Spleen (tissue), 11 donors: ENCODE results near the gene BACH2. TPM values are rescaled to one million over a fixed set of nuclear protein-coding genes. Genes with fewer than 3 reads are reported as not detected.

Experiments used
- DNase-seq: peaks from one replicate; pipeline ENCODE4 v3.0.0-alpha.2; 2020
- H3K27ac ChIP-seq, 8 donors: fragments of 200-600 bp; sonication (generic) in 7 of 8; 1 replicate in 4 of 8; 2 replicates in 4 of 8; pipeline versions ENCODE4 v1.5.0 to v1.8.0; 2016 to 2021; ENCODE audit warnings: inconsistent platforms in 4 of 8, mild to moderate bottlenecking in 4 of 8, moderate library complexity in 1 of 8
- H3K27me3 ChIP-seq, 7 donors: fragments of 200-600 bp; sonication (generic) in 6 of 7; replicated peaks in 1 of 7; 1 replicate in 4 of 7; 2 replicates in 3 of 7; pipeline versions ENCODE4 v1.5.0 to v1.8.0; 2016 to 2021; ENCODE audit warnings: inconsistent platforms in 3 of 7, mild to moderate bottlenecking in 1 of 7
- H3K36me3 ChIP-seq, 6 donors: fragments of 200-600 bp; sonication (generic) in 5 of 6; 1 replicate in 4 of 6; 2 replicates in 2 of 6; pipeline versions ENCODE4 v1.5.0 to v1.8.0; 2016 to 2021; ENCODE audit warnings: inconsistent platforms in 2 of 6
- H3K4me1 ChIP-seq, 6 donors: fragments of 200-600 bp; sonication (generic) in 5 of 6; 1 replicate in 3 of 6; 2 replicates in 3 of 6; pipeline versions ENCODE4 v1.5.0 to v1.8.0; 2016 to 2021; ENCODE audit warnings: inconsistent platforms in 3 of 6
- H3K4me3 ChIP-seq, 8 donors: fragments of 200-600 bp; sonication (generic) in 7 of 8; 1 replicate in 4 of 8; 2 replicates in 4 of 8; pipeline versions ENCODE4 v1.5.0 to v1.8.0; 2016 to 2021; ENCODE audit warnings: inconsistent platforms in 4 of 8, mild to moderate bottlenecking in 4 of 8, moderate library complexity in 2 of 8
- H3K9me3 ChIP-seq, 8 donors: fragments of 200-600 bp; sonication (generic) in 7 of 8; 1 replicate in 4 of 8; 2 replicates in 4 of 8; pipeline versions ENCODE4 v1.5.0 to v1.8.0; 2016 to 2021; ENCODE audit warnings: inconsistent platforms in 4 of 8
- CTCF ChIP-seq, 11 experiments: fragments of 200-600 bp in 7 of 11; fragments of 450-650 bp in 4 of 11; sonication (generic) in 4 of 11; IDR thresholded peaks in 8 of 11; conservative IDR thresholded peaks in 3 of 11; 1 replicate in 7 of 11; 2 replicates in 4 of 11; pipeline versions ENCODE4 v1.4.0 to v1.8.0; 2016 to 2021; ENCODE audit warnings: antibody characterized with exemption in 11 of 11, inconsistent platforms in 4 of 11, mild to moderate bottlenecking in 1 of 11
- POLR2A ChIP-seq, 3 donors: fragments of 450-650 bp; IDR thresholded peaks; one replicate each; pipeline ENCODE4 v1.5.1; 2017; ENCODE audit warnings: antibody characterized with exemption in 3 of 3, mild to moderate bottlenecking in 1 of 3
- POLR2AphosphoS5 ChIP-seq, 3 donors: sonication (generic); formaldehyde crosslinking; IDR thresholded peaks; one replicate each; pipeline ENCODE4 v1.5.1; 2017; ENCODE audit warnings: antibody characterized with exemption in 3 of 3
- WGBS, 5 donors: extraction: QIAGEN DNeasy Blood & Tissue Kit in 3 of 5; methylation state at CpG; one replicate each; pipeline versions ENCODE4 v1.1.5 to v1.1.7; 2013 to 2018; 5-methylcytosine and 5-hydroxymethylcytosine counted together
- intact Hi-C: fragments of 100-400 bp; cut with DNase I; formaldehyde crosslinking; loops from one replicate; pipeline ENCODE4 v1.15.0; 2023; ENCODE audit warnings: low total_unique reads
- polyA plus RNA-seq, 3 donors: library from polyadenylated mRNA; stranded (reverse); fragments of 200-250 nt; gene quantifications; one replicate each; pipeline ENCODE4 v1.2.1, GENCODE V29; 2013
- total RNA-seq, 7 donors: library from RNA; depleted of rRNA in 3 of 7; stranded (reverse); fragments of >200 nt in 3 of 7; fragmentation: NEBNext Ultra II Directional in 4 of 7; extraction: Animal tissue kit (Norgen Biotek cat#: 25700) in 4 of 7; gene quantifications; one replicate each; pipeline versions ENCODE4 v1.1.0 to v1.2.1, GENCODE V29; 2016 to 2021
- donor health status: healthy with polysubstance abuse.
- donor health status: DM: no; HTN: no; CAD: no; lungs with moderate emphysema.
- donor health status: DM: no; HTN: no; CAD: no.
- donor health status: Bipolar disorder and iron deficiency.
- donor health status: healthy.
- donor health status: DM: no; HTN: no; CAD: no.
- donor health status: DM: yes; HTN: yes; CAD: no.

The BACH2 gene
- total and polyA plus RNA-seq, 10 donors: 3.0 to 53.8 (median 32.3) TPM

GRCh38 chr6:90078513-90079289 is 217.9 kb downstream of the BACH2 start:
- H3K27ac ChIP-seq: peak overlapping the region in 1 of 8 donors; percentile 76
- no peaks in the 10 kb centered on the region for H3K9me3 ChIP-seq
- intact Hi-C loops: no loop called here
- no peaks in the 10 kb centered on the region for H3K27me3 ChIP-seq
- H3K4me1 ChIP-seq: peaks cover 0 to 58% (median 30%) of the 10 kb centered on the region in 6 donors
- no peak for DNase-seq
- no peak for TF ChIP-seq POLR2AphosphoS5 (IDR thresholded peaks at IDR 0.05)
- TF ChIP-seq POLR2A (IDR thresholded peaks at IDR 0.05): no peak
- no peak for TF ChIP-seq CTCF (IDR thresholded peaks at IDR 0.05 in 8 of 11, conservative IDR thresholded peaks at IDR 0.05 in 3 of 11)
- H3K4me3 ChIP-seq: peak overlapping the region in 1 of 8 donors; percentile 57
- H3K36me3 ChIP-seq: no peaks in the 10 kb centered on the region
- 59 to 68% (median 65%) methylated on average over 10 of the region's 10 CpGs for WGBS, 5 donors

- Histone ChIP-seq H3K36me3 (no peaks in the 10 kb centered on the region), H3K4me1 (peaks cover 0 to 52% (median 18%) of the 10 kb centered on the region in 6 donors), H3K27me3 (no peaks in the 10 kb centered on the region), H3K9me3 (no peaks in the 10 kb centered on the region), H3K4me3 (no peak overlapping the region), H3K27ac (no peak overlapping the region)
- TF ChIP-seq POLR2A (IDR thresholded peaks at IDR 0.05): no peak
- no peak for TF ChIP-seq POLR2AphosphoS5 (IDR thresholded peaks at IDR 0.05)
- TF ChIP-seq CTCF (IDR thresholded peaks at IDR 0.05 in 8 of 11, conservative IDR thresholded peaks at IDR 0.05 in 3 of 11): no peak
- no peak for DNase-seq
- intact Hi-C loops: no loop called here
- WGBS, 5 donors: 90 to 94% (median 93%) methylated on average over 17 of the region's 17 CpGs
These were observed 219.9 kb downstream of the BACH2 start for GRCh38 chr6:90076511-90077415.

GRCh38 chr6:90074161-90074850 is 222.3 kb downstream of the BACH2 start:
- intact Hi-C loops: no loop called here
- Histone ChIP-seq H3K27ac (no peak overlapping the region), H3K4me1 (peaks cover 0 to 27% (median 8%) of the 10 kb centered on the region in 6 donors), H3K27me3 (no peaks in the 10 kb centered on the region), H3K36me3 (peaks cover 0 to 8% (median 0%) of the 10 kb centered on the region in 6 donors), H3K9me3 (no peaks in the 10 kb centered on the region), H3K4me3 (no peak overlapping the region)
- TF ChIP-seq POLR2A (IDR thresholded peaks at IDR 0.05) (no peak), POLR2AphosphoS5 (IDR thresholded peaks at IDR 0.05) (no peak), CTCF (IDR thresholded peaks at IDR 0.05 in 8 of 11, conservative IDR thresholded peaks at IDR 0.05 in 3 of 11) (no peak)
- WGBS, 5 donors: 86 to 92% (median 92%) methylated on average over 6 of the region's 6 CpGs
- no peak for DNase-seq
